ENCODE results near the gene TP53TG3.
"Not testable (repeated sequence)": the region's sequence is repeated elsewhere in the genome, so short reads cannot be mapped to it uniquely, and the experiment has no call there.

TP53TG3 gene

GRCh38 chr16:32676065-32676464 is at the start of gene TP53TG3:
TSS of gene TP53TG3 (minus strand) at chr16:32676165. CDS start at chr16:32676097, 68 bp downstream.
- not testable (repeated sequence) for H3K79me2 ChIP-seq (ENCODE audit: control insufficient read depth, insufficient read depth, low read length, unreplicated experiment); H3K4me1 ChIP-seq (ENCODE audit: control insufficient read depth, insufficient read depth, low read length, unreplicated experiment); H3K27me3 ChIP-seq (ENCODE audit: insufficient read depth, low read length); H3K4me3 ChIP-seq (ENCODE audit: low read depth, low read length); H2AFZ ChIP-seq (ENCODE audit: low read length, unreplicated experiment); H3K27ac ChIP-seq (ENCODE audit: low read depth, low read length); H3K36me3 ChIP-seq (ENCODE audit: insufficient read depth, low read length)

- H3K27me3 ChIP-seq (ENCODE audit: insufficient read depth, low read length); H3K4me1 ChIP-seq (ENCODE audit: control insufficient read depth, insufficient read depth, low read length, unreplicated experiment); H3K4me3 ChIP-seq (ENCODE audit: low read depth, low read length); H3K36me3 ChIP-seq (ENCODE audit: insufficient read depth, low read length); H3K79me2 ChIP-seq (ENCODE audit: control insufficient read depth, insufficient read depth, low read length, unreplicated experiment); H2AFZ ChIP-seq (ENCODE audit: low read length, unreplicated experiment); H3K27ac ChIP-seq (ENCODE audit: low read depth, low read length): not testable (repeated sequence)
Observed at GRCh38 chr16:32650876-32651275, 25.1 kb downstream of the TP53TG3 start.

GRCh38 chr16:32647562-32647961 is 28.4 kb downstream of the TP53TG3 start:
- H3K79me2 ChIP-seq (ENCODE audit: control insufficient read depth, insufficient read depth, low read length, unreplicated experiment); H3K36me3 ChIP-seq (ENCODE audit: insufficient read depth, low read length); H3K27me3 ChIP-seq (ENCODE audit: insufficient read depth, low read length); H3K4me1 ChIP-seq (ENCODE audit: control insufficient read depth, insufficient read depth, low read length, unreplicated experiment); H3K4me3 ChIP-seq (ENCODE audit: low read depth, low read length); H2AFZ ChIP-seq (ENCODE audit: low read length, unreplicated experiment); H3K27ac ChIP-seq (ENCODE audit: low read depth, low read length): not testable (repeated sequence)

- H3K27me3 ChIP-seq (ENCODE audit: insufficient read depth, low read length); H3K4me3 ChIP-seq (ENCODE audit: low read depth, low read length); H3K36me3 ChIP-seq (ENCODE audit: insufficient read depth, low read length); H3K79me2 ChIP-seq (ENCODE audit: control insufficient read depth, insufficient read depth, low read length, unreplicated experiment); H3K4me1 ChIP-seq (ENCODE audit: control insufficient read depth, insufficient read depth, low read length, unreplicated experiment); H2AFZ ChIP-seq (ENCODE audit: low read length, unreplicated experiment); H3K27ac ChIP-seq (ENCODE audit: low read depth, low read length): not testable (repeated sequence)
Observed at GRCh38 chr16:32646780-32647179, 29.2 kb downstream of the TP53TG3 start.

GRCh38 chr16:32646177-32646576 is 29.8 kb downstream of the TP53TG3 start:
- H3K27me3 ChIP-seq (ENCODE audit: insufficient read depth, low read length); H3K36me3 ChIP-seq (ENCODE audit: insufficient read depth, low read length); H3K4me1 ChIP-seq (ENCODE audit: control insufficient read depth, insufficient read depth, low read length, unreplicated experiment); H3K79me2 ChIP-seq (ENCODE audit: control insufficient read depth, insufficient read depth, low read length, unreplicated experiment); H3K4me3 ChIP-seq (ENCODE audit: low read depth, low read length); H2AFZ ChIP-seq (ENCODE audit: low read length, unreplicated experiment); H3K27ac ChIP-seq (ENCODE audit: low read depth, low read length): not testable (repeated sequence)

GRCh38 chr16:32645278-32645908 is 30.6 kb downstream of the TP53TG3 start:
- not testable (repeated sequence) for H3K4me1 ChIP-seq (ENCODE audit: control insufficient read depth, insufficient read depth, low read length, unreplicated experiment); H3K27ac ChIP-seq (ENCODE audit: low read depth, low read length); H3K79me2 ChIP-seq (ENCODE audit: control insufficient read depth, insufficient read depth, low read length, unreplicated experiment); H3K27me3 ChIP-seq (ENCODE audit: insufficient read depth, low read length); H3K4me3 ChIP-seq (ENCODE audit: low read depth, low read length); H3K36me3 ChIP-seq (ENCODE audit: insufficient read depth, low read length); H2AFZ ChIP-seq (ENCODE audit: low read length, unreplicated experiment)

- not testable (repeated sequence) for H3K27me3 ChIP-seq (ENCODE audit: insufficient read depth, low read length); H3K4me3 ChIP-seq (ENCODE audit: low read depth, low read length); H2AFZ ChIP-seq (ENCODE audit: low read length, unreplicated experiment); H3K79me2 ChIP-seq (ENCODE audit: control insufficient read depth, insufficient read depth, low read length, unreplicated experiment); H3K27ac ChIP-seq (ENCODE audit: low read depth, low read length); H3K36me3 ChIP-seq (ENCODE audit: insufficient read depth, low read length); H3K4me1 ChIP-seq (ENCODE audit: control insufficient read depth, insufficient read depth, low read length, unreplicated experiment)
Observed at GRCh38 chr16:32644715-32645114, 31.2 kb downstream of the TP53TG3 start.

- H3K27ac ChIP-seq (ENCODE audit: low read depth, low read length); H3K4me1 ChIP-seq (ENCODE audit: control insufficient read depth, insufficient read depth, low read length, unreplicated experiment); H3K4me3 ChIP-seq (ENCODE audit: low read depth, low read length); H3K79me2 ChIP-seq (ENCODE audit: control insufficient read depth, insufficient read depth, low read length, unreplicated experiment); H3K27me3 ChIP-seq (ENCODE audit: insufficient read depth, low read length); H3K36me3 ChIP-seq (ENCODE audit: insufficient read depth, low read length); H2AFZ ChIP-seq (ENCODE audit: low read length, unreplicated experiment): not testable (repeated sequence)
Observed at GRCh38 chr16:32637614-32638013, 38.4 kb downstream of the TP53TG3 start.

GRCh38 chr16:32632096-32632495 is 43.9 kb downstream of the TP53TG3 start:
- not testable (repeated sequence) for H2AFZ ChIP-seq (ENCODE audit: low read length, unreplicated experiment); H3K36me3 ChIP-seq (ENCODE audit: insufficient read depth, low read length); H3K27ac ChIP-seq (ENCODE audit: low read depth, low read length); H3K4me3 ChIP-seq (ENCODE audit: low read depth, low read length); H3K27me3 ChIP-seq (ENCODE audit: insufficient read depth, low read length); H3K79me2 ChIP-seq (ENCODE audit: control insufficient read depth, insufficient read depth, low read length, unreplicated experiment); H3K4me1 ChIP-seq (ENCODE audit: control insufficient read depth, insufficient read depth, low read length, unreplicated experiment)

All from ACC112 (cell line).